Measurements from ENCODE around the gene RBM34.
"Not testable (repeated sequence)": the region's sequence is repeated elsewhere in the genome, so short reads cannot be mapped to it uniquely, and the experiment has no call there.

The RBM34 gene

GRCh38 chr1:235088907-235089306 lies 72.1 kb downstream of the RBM34 start:
- DNase-seq: no peak

DNA sequence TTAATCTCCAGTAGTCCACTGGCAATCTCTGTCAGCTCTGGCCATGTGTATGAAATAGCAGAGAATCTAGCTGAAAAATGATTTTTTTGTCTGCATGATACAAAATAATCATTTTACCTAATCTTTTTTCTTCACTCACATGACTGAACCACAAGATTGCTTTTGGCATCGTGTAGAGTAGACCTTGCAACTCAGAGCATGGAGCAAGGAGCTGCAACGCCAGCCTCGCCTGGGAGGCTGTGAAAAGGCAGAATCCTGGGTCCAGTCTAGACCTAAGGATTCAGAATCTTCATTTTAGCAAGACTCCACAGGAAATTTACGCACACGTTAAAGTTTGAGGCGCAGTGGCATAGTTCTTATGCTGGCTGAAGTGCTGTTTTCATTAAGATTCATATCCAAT lies 72.6 kb downstream of the RBM34 start:
- DNase-seq: no peak

- no peak for DNase-seq
These were observed 73.1 kb downstream of the RBM34 start for GRCh38 chr1:235087906-235088305.

DNA sequence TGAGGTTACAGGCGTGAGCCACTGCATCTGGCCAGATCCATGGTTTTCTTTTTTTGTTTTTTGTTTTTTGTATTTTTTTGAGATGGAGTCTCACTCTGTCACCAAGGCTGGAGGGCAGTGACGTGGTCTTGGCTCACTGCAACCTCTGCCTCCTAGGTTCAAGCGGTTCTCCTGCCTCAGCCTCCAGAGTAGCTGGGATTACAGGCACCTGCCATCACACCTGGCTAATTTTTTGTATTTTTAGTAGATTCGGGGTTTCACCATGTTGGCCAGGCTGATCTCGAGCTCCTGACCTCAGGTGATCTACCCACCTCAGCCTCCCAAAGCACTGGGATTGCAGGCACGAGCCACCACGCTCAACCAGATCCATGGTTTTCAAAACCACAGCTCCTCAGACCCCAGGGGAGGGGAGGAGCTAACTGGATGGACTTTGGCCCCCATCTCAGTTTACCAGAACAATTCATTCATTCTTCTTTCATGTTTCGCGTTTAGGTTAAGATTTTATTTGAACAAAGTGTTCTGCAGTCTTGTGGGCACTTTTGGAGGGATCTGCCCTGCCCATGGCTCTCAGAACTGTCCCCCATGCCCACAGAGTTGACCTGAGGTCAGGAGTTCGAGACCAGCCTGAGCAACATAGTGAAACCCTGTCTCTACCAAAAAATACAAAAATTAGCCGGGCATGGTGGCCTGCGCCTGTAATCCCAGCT lies 75.5 kb downstream of the RBM34 start:
- DNase-seq: not testable (repeated sequence)

All from activated T-cell treated with anti-CD3 and anti-CD28 coated beads for 4 hours (primary cell).